Measurements from ENCODE around the gene SOX2. TPM values are rescaled to one million over a fixed set of nuclear protein-coding genes. Genes with fewer than 3 reads are reported as not detected.

The SOX2 gene
- polyA plus RNA-seq, 3 donors, result not detected

GRCh38 chr3:181695661-181696491 lies 15.8 kb upstream of the SOX2 start:
- Mint-ChIP-seq H3K4me1 (peaks cover 18% of the 10 kb centered on the region), H3K36me3 (peaks cover 3 to 11% of the 10 kb centered on the region in 2 donors), H3K4me3 (peak overlapping the region; percentile 62 to 91), H3K27me3 (ENCODE audit: low read depth in 3 of 3) (peaks cover 66 to 84% (median 77%) of the 10 kb centered on the region in 3 donors), H3K27ac (no peak overlapping the region), H3K9me3 (peaks cover 4 to 27% (median 16%) of the 10 kb centered on the region in 7 donors)
- no peaks in the 10 kb centered on the region for H3K79me2 ChIP-seq (ENCODE audit: insufficient read depth, low read length)
- no peak overlapping the region for H3K27ac ChIP-seq (ENCODE audit: low read depth in 1 of 2, low read length in 2 of 2)
- H3K4me3 ChIP-seq (replicated peaks in 1 of 3; ENCODE audit: low read depth in 2 of 3, low read length in 3 of 3), result peak overlapping the region in 1 of 3 experiments; percentile 57
- TF ChIP-seq CTCF (IDR thresholded peaks at IDR 0.05), result no peak
- peaks cover 14 to 20% of the 10 kb centered on the region in 2 donors for H3K4me1 ChIP-seq (ENCODE audit: control insufficient read depth in 1 of 2, insufficient read depth in 2 of 2, low read length in 2 of 2)
- H4K20me1 ChIP-seq (ENCODE audit: insufficient read depth, low read length), result no peaks in the 10 kb centered on the region
- no peak for DNase-seq
- H3K27me3 ChIP-seq (ENCODE audit: control insufficient read depth in 2 of 2, insufficient read depth in 2 of 2, low read length in 2 of 2), result peaks cover 80 to 92% of the 10 kb centered on the region in 2 donors
- no peak overlapping the region for H3K9ac ChIP-seq (ENCODE audit: insufficient read depth, low read length, poor library complexity, severe bottlenecking)
- 2% methylated on average over 59 of the region's 65 CpGs for WGBS (ENCODE audit: insufficient coverage)
- intact Hi-C loops (cut with micrococcal nuclease), result no loop called here
- H2AFZ ChIP-seq (ENCODE audit: insufficient read depth, low read depth, low read length, poor library complexity, severe bottlenecking), result no peak overlapping the region
- H3K4me2 ChIP-seq (replicated peaks; ENCODE audit: extremely low read depth, low read length, poor library complexity, severe bottlenecking), result peak overlapping the region; percentile 60
- peaks cover 0 to 39% of the 10 kb centered on the region in 2 donors for H3K9me3 ChIP-seq (replicated peaks in 1 of 2; ENCODE audit: control insufficient read depth in 1 of 2, insufficient read depth in 1 of 2, low read length in 2 of 2)
- H3K36me3 ChIP-seq (replicated peaks in 1 of 2; ENCODE audit: control insufficient read depth in 1 of 2, insufficient read depth in 2 of 2, low read length in 2 of 2), result no peaks in the 10 kb centered on the region

- Histone ChIP-seq H3K4me1 (ENCODE audit: control insufficient read depth in 1 of 2, insufficient read depth in 2 of 2, low read length in 2 of 2) (peaks cover 14 to 21% of the 10 kb centered on the region in 2 donors), H3K4me2 (replicated peaks; ENCODE audit: extremely low read depth, low read length, poor library complexity, severe bottlenecking) (no peak overlapping the region), H3K9me3 (replicated peaks in 1 of 2; ENCODE audit: control insufficient read depth in 1 of 2, insufficient read depth in 1 of 2, low read length in 2 of 2) (peaks cover 0 to 41% of the 10 kb centered on the region in 2 donors), H3K36me3 (replicated peaks in 1 of 2; ENCODE audit: control insufficient read depth in 1 of 2, insufficient read depth in 2 of 2, low read length in 2 of 2) (no peaks in the 10 kb centered on the region), H3K27me3 (ENCODE audit: control insufficient read depth in 2 of 2, insufficient read depth in 2 of 2, low read length in 2 of 2) (peaks cover 85 to 96% of the 10 kb centered on the region in 2 donors), H3K9ac (ENCODE audit: insufficient read depth, low read length, poor library complexity, severe bottlenecking) (no peak overlapping the region), H3K4me3 (replicated peaks in 1 of 3; ENCODE audit: low read depth in 2 of 3, low read length in 3 of 3) (no peak overlapping the region), H3K27ac (ENCODE audit: low read depth in 1 of 2, low read length in 2 of 2) (no peak overlapping the region), H4K20me1 (ENCODE audit: insufficient read depth, low read length) (no peaks in the 10 kb centered on the region), H2AFZ (ENCODE audit: insufficient read depth, low read depth, low read length, poor library complexity, severe bottlenecking) (no peak overlapping the region), H3K79me2 (ENCODE audit: insufficient read depth, low read length) (no peaks in the 10 kb centered on the region)
- intact Hi-C loops (cut with micrococcal nuclease), result no loop called here
- no peak for TF ChIP-seq CTCF (IDR thresholded peaks at IDR 0.05)
- H3K36me3 Mint-ChIP-seq, result peaks cover 3 to 11% of the 10 kb centered on the region in 2 donors
- H3K27me3 Mint-ChIP-seq (ENCODE audit: low read depth in 3 of 3), result peaks cover 74 to 88% (median 84%) of the 10 kb centered on the region in 3 donors
- H3K4me1 Mint-ChIP-seq, result peaks cover 19% of the 10 kb centered on the region
- H3K27ac Mint-ChIP-seq, result no peak overlapping the region
- H3K4me3 Mint-ChIP-seq, result peak overlapping the region in 1 of 2 donors; percentile 91
- H3K9me3 Mint-ChIP-seq, result peaks cover 4 to 29% (median 16%) of the 10 kb centered on the region in 7 donors
- no CpG with 5 or more reads among the region's 11 CpGs for WGBS (ENCODE audit: insufficient coverage)
- DNase-seq, result no peak
Observed at GRCh38 chr3:181696626-181697230, 15.0 kb upstream of the SOX2 start.
